GM23338 (cell line): ENCODE data around the gene NDST1. TPM values are rescaled to one million over a fixed set of nuclear protein-coding genes. Genes with fewer than 3 reads are reported as not detected.

Source experiments
- ATAC-seq: fragments of 200-7000 bp; cut with Tn5 transposase; 3 replicates; pipeline ENCODE4 v1.9.1; 2020
- DNase-seq: peaks from one replicate; pipeline ENCODE4 v3.0.0-alpha.2; 2015; ENCODE audit warnings: low spot score
- H2AFZ ChIP-seq: fragments of 200-600 bp; sonication (generic); 2 replicates; pipeline ENCODE4 v1.8.0; 2016; ENCODE audit warnings: antibody characterized with exemption, mild to moderate bottlenecking, moderate library complexity
- H3F3A ChIP-seq: fragments of 200-600 bp; sonication (generic); replicated peaks from 2 replicates; pipeline ENCODE4 v1.8.0; 2017; ENCODE audit warnings: antibody characterized with exemption, mixed run types, low read depth
- H3K27ac ChIP-seq: fragments of 200-600 bp; sonication (generic); 2 replicates; pipeline ENCODE4 v1.6.1; 2016; ENCODE audit warnings: low read depth
- H3K27me3 ChIP-seq: fragments of 200-600 bp; sonication (generic); 2 replicates; pipeline ENCODE4 v1.8.0; 2016; ENCODE audit warnings: mild to moderate bottlenecking, mixed run types, moderate library complexity; ENCODE audit not compliant: insufficient read depth
- H3K36me3 ChIP-seq: fragments of 200-600 bp; sonication (generic); 2 replicates; pipeline ENCODE4 v1.8.0; 2016; ENCODE audit warnings: mild to moderate bottlenecking; ENCODE audit not compliant: insufficient read depth
- H3K4me1 ChIP-seq: fragments of 200-600 bp; sonication (generic); 2 replicates; pipeline ENCODE4 v1.8.0; 2016; ENCODE audit warnings: mild to moderate bottlenecking, moderate library complexity; ENCODE audit not compliant: insufficient read depth
- H3K4me2 ChIP-seq: fragments of 200-600 bp; sonication (generic); 2 replicates; pipeline ENCODE4 v1.7.1; 2017; ENCODE audit warnings: mixed run types
- H3K4me3 ChIP-seq: fragments of 200-600 bp; sonication (generic); 2 replicates; pipeline ENCODE4 v1.6.1; 2016; ENCODE audit warnings: mixed run types
- H3K79me2 ChIP-seq: fragments of 200-600 bp; sonication (generic); replicated peaks from 2 replicates; pipeline ENCODE4 v1.8.0; 2017; ENCODE audit warnings: mild to moderate bottlenecking; ENCODE audit not compliant: insufficient read depth
- H3K9me2 ChIP-seq: fragments of 200-600 bp; sonication (generic); 2 replicates; pipeline ENCODE4 v1.8.0; 2017; ENCODE audit not compliant: insufficient read depth
- H4K20me1 ChIP-seq: fragments of 200-600 bp; sonication (generic); replicated peaks from 2 replicates; pipeline ENCODE4 v1.8.0; 2017; ENCODE audit warnings: mild to moderate bottlenecking; ENCODE audit not compliant: insufficient read depth
- H3K27ac Mint-ChIP-seq: 2 replicates; pipeline ENCODE4 v1.8.0; 2020; ENCODE audit warnings: inconsistent platforms, mild to moderate bottlenecking, moderate library complexity, mixed read lengths
- H3K27me3 Mint-ChIP-seq: 3 replicates; pipeline ENCODE4 v1.8.0; 2022; ENCODE audit warnings: low read depth, mild to moderate bottlenecking, moderate library complexity, mixed read lengths, inconsistent platforms; ENCODE audit not compliant: insufficient read depth, poor library complexity
- H3K36me3 Mint-ChIP-seq: 3 replicates; pipeline ENCODE4 v1.8.0; 2021; ENCODE audit warnings: low read depth, mild to moderate bottlenecking, inconsistent platforms, moderate library complexity, mixed read lengths
- H3K4me1 Mint-ChIP-seq: 3 replicates; pipeline ENCODE4 v1.8.0; 2020; ENCODE audit warnings: mild to moderate bottlenecking, inconsistent platforms, mixed read lengths
- H3K4me3 Mint-ChIP-seq: 3 replicates; pipeline ENCODE4 v1.8.0; 2021; ENCODE audit warnings: moderate library complexity, mild to moderate bottlenecking, inconsistent platforms, mixed read lengths
- H3K9me3 Mint-ChIP-seq: 3 replicates; pipeline ENCODE4 v1.8.0; 2020; ENCODE audit warnings: moderate library complexity, mild to moderate bottlenecking, inconsistent platforms, mixed read lengths
- CREB1 ChIP-seq: fragments of 250-450 bp; sonication (Bioruptor Pico); IDR thresholded peaks from 2 replicates; pipeline ENCODE4 v1.5.0; 2020; ENCODE audit warnings: low read depth, mild to moderate bottlenecking, moderate library complexity
- EZH2 ChIP-seq: fragments of 200-600 bp; sonication (generic); IDR thresholded peaks from one replicate; pipeline ENCODE4 v1.8.0; 2017; ENCODE audit warnings: antibody characterized with exemption, mild to moderate bottlenecking, low read depth; ENCODE audit not compliant: unreplicated experiment
- EZH2phosphoT487 ChIP-seq: fragments of 200-600 bp; sonication (generic); IDR thresholded peaks from one replicate; pipeline ENCODE4 v1.8.1; 2018; ENCODE audit warnings: antibody characterized with exemption; ENCODE audit not compliant: unreplicated experiment
- POLR2AphosphoS5 ChIP-seq: IDR thresholded peaks from 2 replicates; pipeline ENCODE4 v1.6.1; 2016; ENCODE audit warnings: antibody characterized with exemption, low read depth
- ZNF114 ChIP-seq: fragments of 250-450 bp; sonication (Bioruptor Pico); IDR thresholded peaks from 2 replicates; pipeline ENCODE4 v1.5.0; 2020; ENCODE audit warnings: mild to moderate bottlenecking, moderate library complexity
- ZNF331 ChIP-seq: fragments of 250-450 bp; sonication (Bioruptor Pico); IDR thresholded peaks from 2 replicates; pipeline ENCODE4 v1.5.0; 2020; ENCODE audit warnings: low read depth, mild to moderate bottlenecking, moderate library complexity
- polyA plus RNA-seq: library from polyadenylated mRNA; unstranded; fragments of >200 nt; fragmentation: Nextera tagmentation; extraction: Ambion mirVana; gene quantifications from 2 replicates; pipeline ENCODE4 v1.2.1, GENCODE V29; 2016
- total RNA-seq: library from RNA; depleted of rRNA; stranded (reverse); fragments of >200 nt; shearing (Covaris generic); gene quantifications from 2 replicates; pipeline ENCODE4 v1.2.3, GENCODE V29; 2014
- TF ChIP-seq, protein P1 (sequence below), 2 experiments: fragments of 200-600 bp in 1 of 2; sonication (generic) in 1 of 2; conservative IDR thresholded peaks; 2 replicates each; pipeline versions ENCODE4 v1.5.1 to v1.6.1; 2016 to 2017; ENCODE audit warnings: antibody characterized with exemption in 2 of 2, low read depth in 2 of 2, mild to moderate bottlenecking in 2 of 2, moderate library complexity in 1 of 2
- TF ChIP-seq, protein P2 (sequence below): IDR thresholded peaks from 2 replicates; pipeline ENCODE4 v1.6.1; 2016; ENCODE audit warnings: antibody characterized with exemption
- TF ChIP-seq, protein P3 (sequence below): IDR thresholded peaks from one replicate; pipeline ENCODE4 v1.6.1; 2018; ENCODE audit warnings: antibody characterized with exemption; ENCODE audit not compliant: unreplicated experiment
- TF ChIP-seq, protein P4 (sequence below): fragments of 250-450 bp; sonication (Bioruptor Pico); IDR thresholded peaks from 2 replicates; pipeline ENCODE4 v1.5.0; 2020; ENCODE audit warnings: mild to moderate bottlenecking, moderate library complexity

Gene NDST1
- total and polyA plus RNA-seq, 2 experiments from 2014 or later, result 7.3 to 85.0 TPM

DNA sequence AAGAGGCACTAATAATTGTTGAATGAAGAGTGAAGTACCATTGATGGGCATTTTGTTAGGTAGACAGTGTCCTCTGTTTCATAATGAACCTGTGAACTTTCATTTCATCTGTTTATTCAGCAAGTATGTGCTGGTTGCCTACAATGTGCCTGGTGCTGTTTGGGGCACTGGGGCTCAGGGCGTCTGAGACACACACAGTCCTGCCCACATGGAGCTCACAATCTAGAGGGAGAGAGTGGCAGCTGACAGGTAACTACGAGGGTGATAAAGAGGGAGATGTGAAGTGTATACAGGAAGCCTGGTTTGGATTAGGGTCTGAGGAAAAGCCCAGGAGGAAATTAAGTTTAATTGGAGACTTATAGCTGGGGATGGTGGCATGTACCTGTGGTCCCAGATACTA is 28.5 kb upstream of the NDST1 start:
- Histone ChIP-seq H3K79me2 (no peaks in the 10 kb centered on the region), H3K36me3 (no peaks in the 10 kb centered on the region), H2AFZ (no peak overlapping the region; the same call in 1 of the 2 replicates), H3K4me2 (no peak overlapping the region), H3F3A (no peaks in the 10 kb centered on the region), H3K4me3 (no peak overlapping the region), H4K20me1 (no peaks in the 10 kb centered on the region), H3K4me1 (peaks cover 4% of the 10 kb centered on the region), H3K27me3 (no peaks in the 10 kb centered on the region), H3K9me2 (no peaks in the 10 kb centered on the region), H3K27ac (no peak overlapping the region)
- no peaks in the 10 kb centered on the region; the same call in 2 of the 3 replicates for H3K36me3 Mint-ChIP-seq
- TF ChIP-seq, protein P1, sequence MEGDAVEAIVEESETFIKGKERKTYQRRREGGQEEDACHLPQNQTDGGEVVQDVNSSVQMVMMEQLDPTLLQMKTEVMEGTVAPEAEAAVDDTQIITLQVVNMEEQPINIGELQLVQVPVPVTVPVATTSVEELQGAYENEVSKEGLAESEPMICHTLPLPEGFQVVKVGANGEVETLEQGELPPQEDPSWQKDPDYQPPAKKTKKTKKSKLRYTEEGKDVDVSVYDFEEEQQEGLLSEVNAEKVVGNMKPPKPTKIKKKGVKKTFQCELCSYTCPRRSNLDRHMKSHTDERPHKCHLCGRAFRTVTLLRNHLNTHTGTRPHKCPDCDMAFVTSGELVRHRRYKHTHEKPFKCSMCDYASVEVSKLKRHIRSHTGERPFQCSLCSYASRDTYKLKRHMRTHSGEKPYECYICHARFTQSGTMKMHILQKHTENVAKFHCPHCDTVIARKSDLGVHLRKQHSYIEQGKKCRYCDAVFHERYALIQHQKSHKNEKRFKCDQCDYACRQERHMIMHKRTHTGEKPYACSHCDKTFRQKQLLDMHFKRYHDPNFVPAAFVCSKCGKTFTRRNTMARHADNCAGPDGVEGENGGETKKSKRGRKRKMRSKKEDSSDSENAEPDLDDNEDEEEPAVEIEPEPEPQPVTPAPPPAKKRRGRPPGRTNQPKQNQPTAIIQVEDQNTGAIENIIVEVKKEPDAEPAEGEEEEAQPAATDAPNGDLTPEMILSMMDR (conservative IDR thresholded peaks at IDR 0.05; ENCODE audit: low read depth in 2 of 2), result no peak
- TF ChIP-seq EZH2phosphoT487, result no peak
- TF ChIP-seq, protein P2, sequence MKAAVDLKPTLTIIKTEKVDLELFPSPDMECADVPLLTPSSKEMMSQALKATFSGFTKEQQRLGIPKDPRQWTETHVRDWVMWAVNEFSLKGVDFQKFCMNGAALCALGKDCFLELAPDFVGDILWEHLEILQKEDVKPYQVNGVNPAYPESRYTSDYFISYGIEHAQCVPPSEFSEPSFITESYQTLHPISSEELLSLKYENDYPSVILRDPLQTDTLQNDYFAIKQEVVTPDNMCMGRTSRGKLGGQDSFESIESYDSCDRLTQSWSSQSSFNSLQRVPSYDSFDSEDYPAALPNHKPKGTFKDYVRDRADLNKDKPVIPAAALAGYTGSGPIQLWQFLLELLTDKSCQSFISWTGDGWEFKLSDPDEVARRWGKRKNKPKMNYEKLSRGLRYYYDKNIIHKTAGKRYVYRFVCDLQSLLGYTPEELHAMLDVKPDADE, result no peak
- TF ChIP-seq, protein P3, sequence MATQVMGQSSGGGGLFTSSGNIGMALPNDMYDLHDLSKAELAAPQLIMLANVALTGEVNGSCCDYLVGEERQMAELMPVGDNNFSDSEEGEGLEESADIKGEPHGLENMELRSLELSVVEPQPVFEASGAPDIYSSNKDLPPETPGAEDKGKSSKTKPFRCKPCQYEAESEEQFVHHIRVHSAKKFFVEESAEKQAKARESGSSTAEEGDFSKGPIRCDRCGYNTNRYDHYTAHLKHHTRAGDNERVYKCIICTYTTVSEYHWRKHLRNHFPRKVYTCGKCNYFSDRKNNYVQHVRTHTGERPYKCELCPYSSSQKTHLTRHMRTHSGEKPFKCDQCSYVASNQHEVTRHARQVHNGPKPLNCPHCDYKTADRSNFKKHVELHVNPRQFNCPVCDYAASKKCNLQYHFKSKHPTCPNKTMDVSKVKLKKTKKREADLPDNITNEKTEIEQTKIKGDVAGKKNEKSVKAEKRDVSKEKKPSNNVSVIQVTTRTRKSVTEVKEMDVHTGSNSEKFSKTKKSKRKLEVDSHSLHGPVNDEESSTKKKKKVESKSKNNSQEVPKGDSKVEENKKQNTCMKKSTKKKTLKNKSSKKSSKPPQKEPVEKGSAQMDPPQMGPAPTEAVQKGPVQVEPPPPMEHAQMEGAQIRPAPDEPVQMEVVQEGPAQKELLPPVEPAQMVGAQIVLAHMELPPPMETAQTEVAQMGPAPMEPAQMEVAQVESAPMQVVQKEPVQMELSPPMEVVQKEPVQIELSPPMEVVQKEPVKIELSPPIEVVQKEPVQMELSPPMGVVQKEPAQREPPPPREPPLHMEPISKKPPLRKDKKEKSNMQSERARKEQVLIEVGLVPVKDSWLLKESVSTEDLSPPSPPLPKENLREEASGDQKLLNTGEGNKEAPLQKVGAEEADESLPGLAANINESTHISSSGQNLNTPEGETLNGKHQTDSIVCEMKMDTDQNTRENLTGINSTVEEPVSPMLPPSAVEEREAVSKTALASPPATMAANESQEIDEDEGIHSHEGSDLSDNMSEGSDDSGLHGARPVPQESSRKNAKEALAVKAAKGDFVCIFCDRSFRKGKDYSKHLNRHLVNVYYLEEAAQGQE, result no peak
- TF ChIP-seq ZNF331, result no peak
- TF ChIP-seq EZH2, result no peak
- no peak for TF ChIP-seq ZNF114 (CRISPR knock-in tag)
- no peak for TF ChIP-seq POLR2AphosphoS5
- TF ChIP-seq, protein P4, sequence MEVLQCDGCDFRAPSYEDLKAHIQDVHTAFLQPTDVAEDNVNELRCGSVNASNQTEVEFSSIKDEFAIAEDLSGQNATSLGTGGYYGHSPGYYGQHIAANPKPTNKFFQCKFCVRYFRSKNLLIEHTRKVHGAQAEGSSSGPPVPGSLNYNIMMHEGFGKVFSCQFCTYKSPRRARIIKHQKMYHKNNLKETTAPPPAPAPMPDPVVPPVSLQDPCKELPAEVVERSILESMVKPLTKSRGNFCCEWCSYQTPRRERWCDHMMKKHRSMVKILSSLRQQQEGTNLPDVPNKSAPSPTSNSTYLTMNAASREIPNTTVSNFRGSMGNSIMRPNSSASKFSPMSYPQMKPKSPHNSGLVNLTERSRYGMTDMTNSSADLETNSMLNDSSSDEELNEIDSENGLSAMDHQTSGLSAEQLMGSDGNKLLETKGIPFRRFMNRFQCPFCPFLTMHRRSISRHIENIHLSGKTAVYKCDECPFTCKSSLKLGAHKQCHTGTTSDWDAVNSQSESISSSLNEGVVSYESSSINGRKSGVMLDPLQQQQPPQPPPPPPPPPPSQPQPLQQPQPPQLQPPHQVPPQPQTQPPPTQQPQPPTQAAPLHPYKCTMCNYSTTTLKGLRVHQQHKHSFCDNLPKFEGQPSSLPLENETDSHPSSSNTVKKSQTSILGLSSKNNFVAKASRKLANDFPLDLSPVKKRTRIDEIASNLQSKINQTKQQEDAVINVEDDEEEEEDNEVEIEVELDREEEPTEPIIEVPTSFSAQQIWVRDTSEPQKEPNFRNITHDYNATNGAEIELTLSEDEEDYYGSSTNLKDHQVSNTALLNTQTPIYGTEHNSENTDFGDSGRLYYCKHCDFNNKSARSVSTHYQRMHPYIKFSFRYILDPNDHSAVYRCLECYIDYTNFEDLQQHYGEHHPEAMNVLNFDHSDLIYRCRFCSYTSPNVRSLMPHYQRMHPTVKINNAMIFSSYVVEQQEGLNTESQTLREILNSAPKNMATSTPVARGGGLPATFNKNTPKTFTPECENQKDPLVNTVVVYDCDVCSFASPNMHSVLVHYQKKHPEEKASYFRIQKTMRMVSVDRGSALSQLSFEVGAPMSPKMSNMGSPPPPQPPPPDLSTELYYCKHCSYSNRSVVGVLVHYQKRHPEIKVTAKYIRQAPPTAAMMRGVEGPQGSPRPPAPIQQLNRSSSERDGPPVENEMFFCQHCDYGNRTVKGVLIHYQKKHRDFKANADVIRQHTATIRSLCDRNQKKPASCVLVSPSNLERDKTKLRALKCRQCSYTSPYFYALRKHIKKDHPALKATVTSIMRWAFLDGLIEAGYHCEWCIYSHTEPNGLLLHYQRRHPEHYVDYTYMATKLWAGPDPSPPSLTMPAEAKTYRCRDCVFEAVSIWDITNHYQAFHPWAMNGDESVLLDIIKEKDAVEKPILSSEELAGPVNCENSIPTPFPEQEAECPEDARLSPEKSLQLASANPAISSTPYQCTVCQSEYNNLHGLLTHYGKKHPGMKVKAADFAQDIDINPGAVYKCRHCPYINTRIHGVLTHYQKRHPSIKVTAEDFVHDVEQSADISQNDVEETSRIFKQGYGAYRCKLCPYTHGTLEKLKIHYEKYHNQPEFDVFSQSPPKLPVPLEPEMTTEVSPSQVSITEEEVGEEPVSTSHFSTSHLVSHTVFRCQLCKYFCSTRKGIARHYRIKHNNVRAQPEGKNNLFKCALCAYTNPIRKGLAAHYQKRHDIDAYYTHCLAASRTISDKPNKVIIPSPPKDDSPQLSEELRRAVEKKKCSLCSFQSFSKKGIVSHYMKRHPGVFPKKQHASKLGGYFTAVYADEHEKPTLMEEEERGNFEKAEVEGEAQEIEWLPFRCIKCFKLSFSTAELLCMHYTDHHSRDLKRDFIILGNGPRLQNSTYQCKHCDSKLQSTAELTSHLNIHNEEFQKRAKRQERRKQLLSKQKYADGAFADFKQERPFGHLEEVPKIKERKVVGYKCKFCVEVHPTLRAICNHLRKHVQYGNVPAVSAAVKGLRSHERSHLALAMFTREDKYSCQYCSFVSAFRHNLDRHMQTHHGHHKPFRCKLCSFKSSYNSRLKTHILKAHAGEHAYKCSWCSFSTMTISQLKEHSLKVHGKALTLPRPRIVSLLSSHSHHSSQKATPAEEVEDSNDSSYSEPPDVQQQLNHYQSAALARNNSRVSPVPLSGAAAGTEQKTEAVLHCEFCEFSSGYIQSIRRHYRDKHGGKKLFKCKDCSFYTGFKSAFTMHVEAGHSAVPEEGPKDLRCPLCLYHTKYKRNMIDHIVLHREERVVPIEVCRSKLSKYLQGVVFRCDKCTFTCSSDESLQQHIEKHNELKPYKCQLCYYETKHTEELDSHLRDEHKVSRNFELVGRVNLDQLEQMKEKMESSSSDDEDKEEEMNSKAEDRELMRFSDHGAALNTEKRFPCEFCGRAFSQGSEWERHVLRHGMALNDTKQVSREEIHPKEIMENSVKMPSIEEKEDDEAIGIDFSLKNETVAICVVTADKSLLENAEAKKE (CRISPR knock-in tag), result no peak
- no peak for TF ChIP-seq CREB1 (CRISPR knock-in tag)
- no peak overlapping the region for H3K27ac Mint-ChIP-seq
- DNase-seq, result no peak
- ATAC-seq, result no peak
- H3K4me1 Mint-ChIP-seq, result peaks cover 28% of the 10 kb centered on the region
- H3K27me3 Mint-ChIP-seq, result peaks cover 10% of the 10 kb centered on the region
- no peak overlapping the region for H3K4me3 Mint-ChIP-seq
- H3K9me3 Mint-ChIP-seq, result no peaks in the 10 kb centered on the region; the same call in 2 of the 3 replicates
